GM04503 (cell line): ENCODE measurements around the gene PTPRN2.

Experiments
- DNase-seq: peaks from one replicate; pipeline ENCODE4 v3.0.0-alpha.2; 2012; ENCODE audit warnings: low read depth

PTPRN2 gene

GRCh38 chr7:157615852-157616251, 971.8 kb downstream of the PTPRN2 start:
- no peak for DNase-seq

- DNase-seq = no peak
These were observed 972.4 kb downstream of the PTPRN2 start for GRCh38 chr7:157615101-157615817.

- no peak for DNase-seq
These were observed 973.1 kb downstream of the PTPRN2 start for GRCh38 chr7:157614457-157615020.

- DNase-seq = no peak
These were observed 973.9 kb downstream of the PTPRN2 start for GRCh38 chr7:157613575-157614322.

GRCh38 chr7:157612664-157613561, 974.7 kb downstream of the PTPRN2 start:
- DNase-seq = no peak

- DNase-seq = no peak
These were observed 975.5 kb downstream of the PTPRN2 start for GRCh38 chr7:157612009-157612663.

- no peak for DNase-seq
These were observed 976.3 kb downstream of the PTPRN2 start for GRCh38 chr7:157611341-157611740.

GRCh38 chr7:157610671-157611295, 976.8 kb downstream of the PTPRN2 start:
- DNase-seq = no peak

- no peak for DNase-seq
These were observed 977.5 kb downstream of the PTPRN2 start for GRCh38 chr7:157609932-157610640.

GRCh38 chr7:157609516-157609915, 978.1 kb downstream of the PTPRN2 start:
- DNase-seq = no peak

GRCh38 chr7:157607218-157607617, 980.4 kb downstream of the PTPRN2 start:
- DNase-seq = no peak

- DNase-seq = no peak
These were observed 981.5 kb downstream of the PTPRN2 start for GRCh38 chr7:157606140-157606539.

GRCh38 chr7:157605638-157606037, 982.0 kb downstream of the PTPRN2 start:
- DNase-seq = no peak

- DNase-seq = no peak
These were observed 982.8 kb downstream of the PTPRN2 start for GRCh38 chr7:157604661-157605381.

GRCh38 chr7:157603716-157604115, 983.9 kb downstream of the PTPRN2 start:
- DNase-seq = no peak

- no peak for DNase-seq
These were observed 984.6 kb downstream of the PTPRN2 start for GRCh38 chr7:157603005-157603404.

GRCh38 chr7:157602581-157602980, 985.0 kb downstream of the PTPRN2 start:
- no peak for DNase-seq

- no peak for DNase-seq
These were observed 985.5 kb downstream of the PTPRN2 start for GRCh38 chr7:157602156-157602555.

- no peak for DNase-seq
These were observed 986.1 kb downstream of the PTPRN2 start for GRCh38 chr7:157601530-157601929.

- no peak for DNase-seq
These were observed 988.1 kb downstream of the PTPRN2 start for GRCh38 chr7:157599491-157599890.
